HG03097 (cell line): ENCODE results near the gene FGF22.
A peak's percentile ranks its signal among the peaks of the same experiment; 100 is the strongest.
"Not testable (repeated sequence)": the region's sequence is repeated elsewhere in the genome, so short reads cannot be mapped to it uniquely, and the experiment has no call there.

ENCODE experiments used
- ATAC-seq: cut with Tn5 transposase; IDR thresholded peaks from one replicate; pipeline ENCODE4 v1.9.1; 2021; ENCODE audit not compliant: unreplicated experiment, low FRiP score

Gene FGF22

GRCh38 chr19:620166-620862 is 19.4 kb upstream of the FGF22 start:
- ATAC-seq: no peak

GRCh38 chr19:621191-621590 is 18.5 kb upstream of the FGF22 start:
- not testable (repeated sequence) for ATAC-seq

GRCh38 chr19:621819-622218 is 17.9 kb upstream of the FGF22 start:
- no peak for ATAC-seq

GRCh38 chr19:622666-623065 is 17.0 kb upstream of the FGF22 start:
- ATAC-seq: no peak

- no peak for ATAC-seq
These were observed 16.3 kb upstream of the FGF22 start for GRCh38 chr19:623175-623916.

- no peak for ATAC-seq
These were observed 15.7 kb upstream of the FGF22 start for GRCh38 chr19:623974-624373.

GRCh38 chr19:624433-625109 is 15.1 kb upstream of the FGF22 start:
- ATAC-seq: no peak

- no peak for ATAC-seq
These were observed 14.4 kb upstream of the FGF22 start for GRCh38 chr19:625257-625656.

- ATAC-seq: not testable (repeated sequence)
These were observed 13.1 kb upstream of the FGF22 start for GRCh38 chr19:626566-626965.

GRCh38 chr19:628168-628567 is 11.5 kb upstream of the FGF22 start:
- ATAC-seq: no peak

GRCh38 chr19:629515-629914 is 10.2 kb upstream of the FGF22 start:
- ATAC-seq: not testable (repeated sequence)

- no peak for ATAC-seq
These were observed 9.5 kb upstream of the FGF22 start for GRCh38 chr19:629961-630714.

- peak; percentile 18 for ATAC-seq
These were observed 7.1 kb upstream of the FGF22 start for GRCh38 chr19:632579-633067.

- peak; percentile 79 for ATAC-seq
These were observed 6.5 kb upstream of the FGF22 start, which contains the start of gene POLRMT for GRCh38 chr19:633068-633785. Gene POLRMT (minus strand): TSS chr19:633537. CDS start chr19:633512, 25 bp downstream.

- ATAC-seq: no peak
These were observed 5.7 kb upstream of the FGF22 start for GRCh38 chr19:633786-634639.

- ATAC-seq: no peak
These were observed 4.6 kb upstream of the FGF22 start for GRCh38 chr19:634975-635652.

GRCh38 chr19:638906-639252 is 800 bp upstream of the FGF22 start:
- ATAC-seq: no peak

GRCh38 chr19:640161-640558 is 481 bp downstream of the FGF22 start:
- ATAC-seq: no peak
